HepG2 (cell line): ENCODE data around the gene ESF1. TPM values are rescaled to one million over a fixed set of nuclear protein-coding genes. Genes with fewer than 3 reads are reported as not detected.
"Not testable (repeated sequence)": the region's sequence is repeated elsewhere in the genome, so short reads cannot be mapped to it uniquely, and the experiment has no call there.

ENCODE experiments used
- ATAC-seq: fragments of 200-7000 bp; cut with Tn5 transposase; 3 replicates; pipeline ENCODE4 v1.9.1; 2020; ENCODE audit warnings: mild to moderate bottlenecking, moderate library complexity
- BruUV-seq: library from RNA; stranded (reverse); fragments of 400-500 nt; replicated peaks from 2 replicates; lab custom pipeline; 2021; lab: Mats Ljungman, UMichigan
- CTCF ChIA-PET: fragments of 300-600 bp; formaldehyde crosslinking; extraction: SDS; loops from one replicate; lab custom pipeline; 2021; ENCODE audit warnings: low total read pairs, inconsistent platforms, low intra/inter-chr PET ratio; lab: Yijun Ruan, JAX
- POLR2A ChIA-PET: fragments of 350-600 bp; sonication (Branson Sonifier 250); formaldehyde crosslinking; loops from one replicate; lab custom pipeline; 2020; ENCODE audit warnings: antibody characterized with exemption, inconsistent platforms; lab: Yijun Ruan, JAX
- DNase-seq: peaks from one replicate; pipeline ENCODE4 v3.0.0-alpha.2; 2015; ENCODE audit warnings: low spot score
- FAIRE-seq: peaks from 3 replicates; lab custom pipeline; 2011; peaks lifted over from hg19 to GRCh38; lab: Jason Lieb, UNC
- H2AFZ ChIP-seq: one replicate; pipeline ENCODE4 v1.6.1; 2011; ENCODE audit warnings: low read length, inconsistent platforms
- H3K27ac ChIP-seq: fragments of 300-600 bp; 3 replicates; pipeline ENCODE4 v1.8.0; 2011; ENCODE audit warnings: mixed run types, mild to moderate bottlenecking, mixed read lengths, low read length, inconsistent platforms; ENCODE audit not compliant: insufficient read depth; ENCODE audit errors: extremely low read length
- H3K27me3 ChIP-seq, 2 experiments: fragments of 200-600 bp in 1 of 2; 2 replicates in 1 of 2; 3 replicates in 1 of 2; pipeline versions ENCODE4 v1.6.0 to v1.8.0; 2011; ENCODE audit warnings: low read length in 2 of 2, mild to moderate bottlenecking in 2 of 2, moderate library complexity in 2 of 2, inconsistent platforms in 1 of 2; ENCODE audit not compliant: insufficient read depth in 2 of 2, control insufficient read depth in 1 of 2
- H3K36me3 ChIP-seq, 2 experiments: fragments of 200-600 bp in 1 of 2; replicated peaks in 1 of 2; 2 replicates in 1 of 2; 3 replicates in 1 of 2; pipeline versions ENCODE4 v1.5.1 to v1.8.0; 2011; ENCODE audit warnings: low read length in 2 of 2, inconsistent platforms in 1 of 2; ENCODE audit not compliant: insufficient read depth in 2 of 2, control insufficient read depth in 1 of 2
- H3K4me1 ChIP-seq: 2 replicates; pipeline ENCODE4 v1.5.1; 2012; ENCODE audit warnings: low read length, inconsistent platforms; ENCODE audit not compliant: insufficient read depth
- H3K4me2 ChIP-seq: 2 replicates; pipeline ENCODE4 v1.6.0; 2011; ENCODE audit warnings: low read depth, low read length, inconsistent platforms
- H3K4me3 ChIP-seq, 3 experiments: fragments of 200-600 bp in 1 of 3; sonication (generic), shearing (Covaris generic) in 1 of 3; replicated peaks in 1 of 3; 2 replicates each; pipeline ENCODE4 v1.5.1; 2011 to 2016; ENCODE audit warnings: low read length in 3 of 3, inconsistent platforms in 2 of 3, low read depth in 2 of 3, mild to moderate bottlenecking in 2 of 3, control low read depth in 1 of 3, mixed read lengths in 1 of 3; ENCODE audit not compliant: insufficient read depth in 1 of 3
- H3K79me2 ChIP-seq: one replicate; pipeline ENCODE4 v1.6.1; 2011; ENCODE audit warnings: low read length, inconsistent platforms; ENCODE audit not compliant: insufficient read depth
- H3K9ac ChIP-seq: 2 replicates; pipeline ENCODE4 v1.6.0; 2011; ENCODE audit warnings: mild to moderate bottlenecking, low read depth, low read length, inconsistent platforms; ENCODE audit not compliant: insufficient read depth
- H3K9me3 ChIP-seq: 2 replicates; pipeline ENCODE4 v1.5.1; 2012; ENCODE audit warnings: mild to moderate bottlenecking, low read length
- H4K20me1 ChIP-seq: 2 replicates; pipeline ENCODE4 v1.6.0; 2011; ENCODE audit warnings: inconsistent platforms, mild to moderate bottlenecking, low read length, moderate library complexity; ENCODE audit not compliant: insufficient read depth
- BRCA1 ChIP-seq: sonication (generic); formaldehyde crosslinking; IDR thresholded peaks from 2 replicates; pipeline ENCODE4 v1.4.0; 2020; ENCODE audit warnings: missing genetic modification reagents
- KMT2B ChIP-seq: IDR thresholded peaks from 2 replicates; pipeline ENCODE4 v1.6.1; 2016; ENCODE audit warnings: missing genetic modification reagents, missing compliant biosample characterization
- MIER2 ChIP-seq: IDR thresholded peaks from 2 replicates; pipeline ENCODE4 v1.6.1; 2016; ENCODE audit warnings: missing biosample characterization, missing genetic modification reagents
- RBFOX2 ChIP-seq: fragments of 200-400 bp; formaldehyde crosslinking; IDR thresholded peaks from 2 replicates; pipeline ENCODE4 v1.6.1; 2017; ENCODE audit warnings: low read depth, mild to moderate bottlenecking, low read length
- ZNF331 ChIP-seq: sonication (generic); formaldehyde crosslinking; IDR thresholded peaks from 2 replicates; pipeline ENCODE4 v1.4.0; 2020; ENCODE audit warnings: missing genetic modification reagents
- ZSCAN29 ChIP-seq: sonication (generic); formaldehyde crosslinking; conservative IDR thresholded peaks from 2 replicates; pipeline ENCODE4 v1.4.0; 2020; ENCODE audit warnings: mild to moderate bottlenecking, missing genetic modification reagents
- WGBS: methylation state at CpG from one replicate; pipeline ENCODE4 v1.1.6; 2017; ENCODE audit warnings: low lambda C conversion rate; 5-methylcytosine and 5-hydroxymethylcytosine counted together
- in situ Hi-C: cut with HindIII; loops from 2 replicates; pipeline ENCODE4 v1.10.0; 2017; ENCODE audit warnings: low pct_unique_long_range_greater_than_20kb; ENCODE audit not compliant: extremely low pct_ligation_motif_present
- intact Hi-C: fragments of 100-400 bp; cut with micrococcal nuclease; formaldehyde crosslinking; loops from one replicate; pipeline ENCODE4 v1.10.0; 2022; ENCODE audit not compliant: unreplicated experiment
- polyA plus RNA-seq, 8 experiments: library from polyadenylated mRNA; depleted of rRNA in 3 of 8; stranded (reverse) in 7 of 8; unstranded in 1 of 8; fragments of >200 nt; fragmentation: Illumina TruSeq in 4 of 8; extraction: Trizol in 4 of 8; gene quantifications; 2 replicates each; pipeline versions ENCODE4 v1.2.1 to v1.2.3, GENCODE V29; 2011 to 2016; ENCODE audit warnings: low read depth in 4 of 8, missing spikeins in 1 of 8, mixed read lengths in 1 of 8; ENCODE audit not compliant: insufficient read depth in 1 of 8
- total RNA-seq, 5 experiments: library from RNA; depleted of rRNA; stranded (reverse); fragments of >200 nt; fragmentation: Illumina TruSeq; extraction: Trizol; gene quantifications; 2 replicates each; pipeline ENCODE4 v1.2.3, GENCODE V29; 2016; ENCODE audit warnings: low read depth in 1 of 5
- TF ChIP-seq, protein P1 (sequence below): sonication (generic); formaldehyde crosslinking; IDR thresholded peaks from 2 replicates; pipeline ENCODE4 v1.5.0; 2020; ENCODE audit warnings: mild to moderate bottlenecking, missing genetic modification reagents, borderline replicate concordance
- TF ChIP-seq, protein P2 (sequence below): sonication (generic); formaldehyde crosslinking; IDR thresholded peaks from 2 replicates; pipeline ENCODE4 v1.5.0; 2020; ENCODE audit warnings: mild to moderate bottlenecking, missing genetic modification reagents

Gene ESF1
- total and polyA plus RNA-seq, 2 of the 13 experiments (the other 11 are each of a cell fraction or from before 2014, with no cell fraction given): 7.3 to 66.9 TPM

DNA sequence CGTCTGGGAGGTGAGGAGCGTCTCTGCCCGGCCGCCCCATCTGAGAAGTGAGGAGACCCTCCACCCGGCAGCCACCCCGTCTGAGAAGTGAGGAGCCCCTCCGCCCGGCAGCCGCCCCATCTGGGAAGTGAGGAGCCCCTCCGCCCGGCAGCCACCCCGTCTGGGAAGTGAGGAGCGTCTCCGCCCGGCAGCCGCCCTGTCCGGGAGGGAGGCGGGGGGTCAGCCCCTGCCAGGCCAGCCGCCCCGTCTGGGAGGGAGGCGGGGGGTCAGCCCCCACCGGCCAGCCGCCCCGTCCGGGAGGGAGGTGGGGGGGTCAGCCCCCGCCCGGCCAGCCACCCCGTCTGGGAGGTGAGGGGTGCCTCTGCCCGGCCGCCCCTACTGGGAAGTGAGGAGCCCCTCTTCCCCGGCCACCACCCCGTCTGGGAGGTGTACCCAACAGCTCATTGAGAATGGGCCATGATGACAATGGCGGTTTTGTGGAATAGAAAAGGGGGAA, 24.2 kb downstream of the ESF1 start:
- H3K4me1 ChIP-seq, H3K9ac ChIP-seq, H3K9me3 ChIP-seq, H3K4me3 ChIP-seq, intact Hi-C loops, H4K20me1 ChIP-seq, H3K27me3 ChIP-seq, H3K27ac ChIP-seq, CTCF ChIA-PET, FAIRE-seq: not testable (repeated sequence)
- WGBS: 95% methylated on average over 15 of the region's 33 CpGs
- H3K36me3 ChIP-seq: peaks cover 28 to 76% of the 10 kb centered on the region in 2 experiments
- TF ChIP-seq RBFOX2: 0 out of 2 replicates have a peak, but pooled peaks have one; percentile 4
- TF ChIP-seq, all 625 proteins: peak for 1; not testable (repeated sequence) for 624
- DNase-seq, H2AFZ ChIP-seq, BruUV-seq, ATAC-seq, in situ Hi-C loops, H3K79me2 ChIP-seq, POLR2A ChIA-PET, H3K4me2 ChIP-seq: not testable (repeated sequence)

GRCh38 chr20:13758884-13759283, 25.8 kb downstream of the ESF1 start:
- Histone ChIP-seq H3K27ac (no peak overlapping the region), H3K27me3 (no peaks in the 10 kb centered on the region), H2AFZ (no peak overlapping the region), H3K36me3 (peaks cover 21 to 74% of the 10 kb centered on the region in 2 experiments), H4K20me1 (no peaks in the 10 kb centered on the region), H3K4me1 (no peaks in the 10 kb centered on the region), H3K4me2 (no peak overlapping the region)
- CTCF ChIA-PET: no interaction called here
- in situ Hi-C loops: no loop called here
- BruUV-seq: no TSS peak
- no peak for ATAC-seq
- TF ChIP-seq, protein P1, sequence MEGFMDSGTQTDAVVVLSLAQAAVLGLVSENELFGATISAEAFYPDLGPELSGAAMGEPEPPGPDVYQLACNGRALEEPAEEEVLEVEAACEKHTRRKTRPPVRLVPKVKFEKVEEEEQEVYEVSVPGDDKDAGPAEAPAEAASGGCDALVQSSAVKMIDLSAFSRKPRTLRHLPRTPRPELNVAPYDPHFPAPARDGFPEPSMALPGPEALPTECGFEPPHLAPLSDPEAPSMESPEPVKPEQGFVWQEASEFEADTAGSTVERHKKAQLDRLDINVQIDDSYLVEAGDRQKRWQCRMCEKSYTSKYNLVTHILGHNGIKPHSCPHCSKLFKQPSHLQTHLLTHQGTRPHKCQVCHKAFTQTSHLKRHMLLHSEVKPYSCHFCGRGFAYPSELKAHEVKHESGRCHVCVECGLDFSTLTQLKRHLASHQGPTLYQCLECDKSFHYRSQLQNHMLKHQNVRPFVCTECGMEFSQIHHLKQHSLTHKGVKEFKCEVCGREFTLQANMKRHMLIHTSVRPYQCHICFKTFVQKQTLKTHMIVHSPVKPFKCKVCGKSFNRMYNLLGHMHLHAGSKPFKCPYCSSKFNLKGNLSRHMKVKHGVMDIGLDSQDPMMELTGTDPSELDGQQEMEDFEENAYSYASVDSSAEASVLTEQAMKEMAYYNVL (CRISPR knock-in tag): no peak
- no peak for TF ChIP-seq MIER2
- TF ChIP-seq, protein P2, sequence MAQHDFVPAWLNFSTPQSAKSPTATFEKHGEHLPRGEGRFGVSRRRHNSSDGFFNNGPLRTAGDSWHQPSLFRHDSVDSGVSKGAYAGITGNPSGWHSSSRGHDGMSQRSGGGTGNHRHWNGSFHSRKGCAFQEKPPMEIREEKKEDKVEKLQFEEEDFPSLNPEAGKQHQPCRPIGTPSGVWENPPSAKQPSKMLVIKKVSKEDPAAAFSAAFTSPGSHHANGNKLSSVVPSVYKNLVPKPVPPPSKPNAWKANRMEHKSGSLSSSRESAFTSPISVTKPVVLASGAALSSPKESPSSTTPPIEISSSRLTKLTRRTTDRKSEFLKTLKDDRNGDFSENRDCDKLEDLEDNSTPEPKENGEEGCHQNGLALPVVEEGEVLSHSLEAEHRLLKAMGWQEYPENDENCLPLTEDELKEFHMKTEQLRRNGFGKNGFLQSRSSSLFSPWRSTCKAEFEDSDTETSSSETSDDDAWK (CRISPR knock-in tag): no peak
- no peak for TF ChIP-seq KMT2B (CRISPR knock-in tag)
- no peak for TF ChIP-seq ZNF331 (CRISPR knock-in tag)
- no peak for TF ChIP-seq BRCA1 (CRISPR knock-in tag)
- no peak for TF ChIP-seq ZSCAN29 (CRISPR knock-in tag)
- TF ChIP-seq, all 625 proteins: peak for 0
- no peak overlapping the region for H3K9ac ChIP-seq
- no peaks in the 10 kb centered on the region for H3K9me3 ChIP-seq
- DNase-seq: no peak
- intact Hi-C loops: no loop called here
- FAIRE-seq: no peak
- H3K4me3 ChIP-seq: no peak overlapping the region
- POLR2A ChIA-PET: interaction anchor here (0.7 kb wide), 1 partner anchor 13 kb away, joined by 7 read pairs; no protein-coding TSS in a partner anchor
- H3K79me2 ChIP-seq: no peaks in the 10 kb centered on the region
- WGBS: 99% methylated on average over 1 of the region's 1 CpG
